Stimulated activated CD4-positive, alpha-beta T cell treated with anti-CD3 and anti-CD28 coated beads, Interleukin-15, amount 100 ng/mL, for 48 hours (primary cell): ENCODE data around the gene LRCH1.

Experiments
- DNase-seq, 2 donors: peaks; one replicate each; pipeline ENCODE4 v3.0.0-alpha.2; 2020; ENCODE audit warnings: low read depth in 2 of 2

LRCH1 gene

DNA sequence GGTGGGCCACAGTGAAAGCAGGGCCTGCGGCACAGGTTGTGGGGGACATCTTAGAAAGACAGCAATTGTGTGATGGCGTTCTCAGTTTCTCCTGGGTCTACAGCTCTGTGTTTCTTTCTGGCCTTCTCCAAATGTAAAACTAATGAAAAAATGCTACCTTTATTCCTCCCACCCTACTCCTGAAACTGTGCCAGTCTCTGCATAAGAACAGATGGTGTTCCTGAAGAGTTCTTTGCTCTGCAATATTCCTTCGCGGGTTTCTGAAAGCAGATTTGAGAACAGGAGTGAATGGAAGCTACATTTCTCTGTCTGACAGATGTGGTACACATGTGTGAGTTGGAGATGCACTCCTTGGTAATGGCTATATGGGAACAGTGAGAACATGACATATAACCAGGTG is 18.0 kb upstream of the LRCH1 start:
- DNase-seq = no peak

- no peak for DNase-seq
These were observed 17.1 kb upstream of the LRCH1 start for GRCh38 chr13:46535825-46536224.

GRCh38 chr13:46536341-46536740 is 16.6 kb upstream of the LRCH1 start:
- DNase-seq = no peak

DNA sequence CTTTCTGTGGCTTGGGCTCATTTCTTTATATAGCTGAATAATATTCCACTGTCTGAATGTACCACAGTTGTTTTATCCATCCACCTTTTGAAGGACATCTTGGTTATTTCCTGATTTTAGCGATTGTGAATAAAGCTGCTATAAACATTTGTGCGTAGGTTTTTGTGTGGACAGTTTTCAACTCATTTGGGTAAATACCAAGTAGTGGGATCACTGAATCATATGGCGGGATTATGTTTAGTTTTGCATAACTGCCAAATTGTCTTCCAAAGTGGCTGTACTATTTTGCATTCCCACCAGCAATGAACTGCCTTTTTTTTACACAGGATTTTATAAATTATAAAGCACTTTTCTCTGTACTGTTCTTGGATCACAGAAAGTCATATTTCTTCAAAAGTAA is 13.7 kb upstream of the LRCH1 start:
- no peak for DNase-seq

- no peak for DNase-seq
These were observed 11.8 kb upstream of the LRCH1 start for GRCh38 chr13:46541210-46541609.

DNA sequence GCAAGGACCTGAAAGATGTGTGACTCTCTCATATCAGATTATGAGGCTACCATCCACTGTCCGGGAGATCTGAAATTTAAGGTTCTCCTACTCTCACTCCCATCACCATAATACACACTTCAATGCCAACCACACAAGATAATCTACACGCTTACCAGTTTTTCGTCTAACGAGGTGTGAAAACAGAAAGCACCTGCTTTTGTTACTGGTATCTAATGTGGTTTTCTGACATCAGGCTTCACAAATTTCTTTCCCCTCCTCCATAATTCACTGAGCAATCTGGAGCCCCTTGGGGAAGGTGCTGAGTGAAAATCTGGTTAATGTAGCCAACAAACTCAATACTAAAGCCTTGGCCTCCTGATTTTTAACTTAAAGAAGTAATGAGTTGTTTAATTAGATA is 10.1 kb upstream of the LRCH1 start:
- DNase-seq = no peak

- no peak for DNase-seq
These were observed 9.7 kb upstream of the LRCH1 start for GRCh38 chr13:46543287-46543686.

DNA sequence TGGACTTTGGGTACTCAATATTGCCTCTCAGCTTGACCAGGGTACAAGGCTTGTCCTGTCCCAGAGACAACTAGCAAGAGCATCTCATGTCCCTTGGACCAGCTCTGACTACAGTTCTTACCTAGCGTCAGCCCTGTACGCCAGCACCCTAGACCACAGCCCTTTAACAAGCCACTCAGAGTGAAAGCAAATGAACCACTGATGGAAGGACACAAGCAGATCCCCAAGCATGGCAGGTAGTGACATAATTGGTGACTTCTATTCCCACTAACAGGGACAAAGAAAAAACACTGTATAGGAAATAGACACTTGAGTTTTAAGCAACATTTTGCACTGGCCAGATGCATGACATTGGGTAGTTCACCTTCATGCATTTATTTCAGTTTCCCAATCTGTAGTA is 8.8 kb upstream of the LRCH1 start:
- DNase-seq = no peak

GRCh38 chr13:46544811-46545210 is 8.2 kb upstream of the LRCH1 start:
- no peak for DNase-seq

GRCh38 chr13:46546084-46546768 is 6.7 kb upstream of the LRCH1 start:
- no peak for DNase-seq

DNA sequence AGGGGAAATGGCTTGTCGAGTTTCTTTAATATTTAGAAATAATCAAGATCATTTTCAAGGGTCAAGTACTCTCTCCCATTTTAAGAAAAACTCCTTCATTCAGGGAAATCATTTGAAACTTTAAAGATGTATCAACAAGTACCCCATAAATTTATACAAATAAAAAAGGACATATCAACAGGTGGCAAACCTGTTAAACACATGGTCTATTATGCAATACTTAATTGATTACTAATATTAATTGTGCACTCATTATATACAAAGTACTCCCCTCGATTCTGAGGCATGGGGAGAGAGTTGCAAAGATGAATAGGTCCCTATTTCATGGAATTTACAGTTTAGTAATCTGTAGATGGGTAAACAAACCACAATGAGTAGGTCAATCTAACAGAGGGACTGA is 2.1 kb upstream of the LRCH1 start:
- DNase-seq = no peak

DNA sequence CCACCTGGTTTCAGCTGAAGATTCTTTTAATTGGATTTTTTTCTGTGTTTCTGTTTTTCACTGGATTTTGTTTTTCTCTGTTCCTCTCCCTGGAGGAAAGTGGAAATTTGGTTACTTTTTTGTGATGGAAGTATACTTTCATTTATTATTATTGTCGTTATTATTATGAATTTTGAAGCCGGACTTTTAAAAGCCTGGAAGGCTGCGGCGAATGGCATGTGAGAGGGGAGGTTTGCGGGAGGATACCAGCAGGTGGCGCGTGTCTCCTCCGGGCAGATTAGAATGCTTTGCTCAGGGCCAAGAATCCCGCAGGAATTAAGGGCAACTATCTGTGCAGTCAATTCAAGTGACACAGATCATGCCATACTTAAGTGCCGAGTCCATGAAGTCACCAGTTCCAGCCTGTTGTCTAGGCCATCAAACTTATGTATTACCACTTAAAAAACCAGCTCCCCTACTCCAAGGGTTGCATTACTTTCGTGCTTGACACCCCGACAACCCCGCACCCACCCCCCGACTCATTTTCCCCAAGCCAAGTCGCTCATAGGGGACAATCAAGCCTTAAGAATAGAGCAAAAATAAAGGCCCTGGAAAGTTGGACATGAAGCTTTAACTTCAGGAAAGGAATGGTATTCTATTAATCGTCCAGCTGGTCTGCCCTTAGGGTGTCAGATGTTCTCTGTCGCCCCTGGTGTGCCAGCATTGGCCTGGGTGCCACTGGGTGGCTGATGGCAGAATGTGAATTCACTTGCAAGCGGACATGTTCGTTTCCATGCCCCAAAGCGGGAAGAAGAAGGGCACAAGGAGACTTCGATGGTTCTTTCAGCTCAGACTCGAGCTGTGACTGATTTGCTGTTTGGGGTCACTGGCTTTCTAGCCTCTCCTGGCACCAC is 1.3 kb upstream of the LRCH1 start:
- peak in 1 of 2 donors; percentile 40 for DNase-seq

GRCh38 chr13:46552303-46552682 is 677 bp upstream of the LRCH1 start:
- DNase-seq = no peak

DNA sequence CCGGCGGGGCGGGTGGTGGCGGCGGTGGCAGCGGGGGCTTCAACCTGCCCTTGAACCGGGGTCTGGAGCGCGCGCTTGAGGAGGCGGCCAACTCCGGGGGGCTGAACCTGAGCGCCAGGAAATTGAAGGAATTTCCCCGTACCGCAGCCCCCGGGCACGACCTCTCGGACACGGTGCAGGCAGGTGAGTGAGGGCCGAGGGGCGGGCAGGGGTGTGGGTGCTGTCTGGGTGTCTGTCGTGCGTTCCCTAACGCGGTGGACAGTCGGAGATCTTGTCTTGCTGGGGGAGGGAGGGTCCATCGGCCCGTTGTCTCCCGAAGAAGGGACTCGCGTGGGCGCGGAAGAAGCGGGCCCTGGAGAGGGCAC is 533 bp downstream of the LRCH1 start:
- no peak for DNase-seq

DNA sequence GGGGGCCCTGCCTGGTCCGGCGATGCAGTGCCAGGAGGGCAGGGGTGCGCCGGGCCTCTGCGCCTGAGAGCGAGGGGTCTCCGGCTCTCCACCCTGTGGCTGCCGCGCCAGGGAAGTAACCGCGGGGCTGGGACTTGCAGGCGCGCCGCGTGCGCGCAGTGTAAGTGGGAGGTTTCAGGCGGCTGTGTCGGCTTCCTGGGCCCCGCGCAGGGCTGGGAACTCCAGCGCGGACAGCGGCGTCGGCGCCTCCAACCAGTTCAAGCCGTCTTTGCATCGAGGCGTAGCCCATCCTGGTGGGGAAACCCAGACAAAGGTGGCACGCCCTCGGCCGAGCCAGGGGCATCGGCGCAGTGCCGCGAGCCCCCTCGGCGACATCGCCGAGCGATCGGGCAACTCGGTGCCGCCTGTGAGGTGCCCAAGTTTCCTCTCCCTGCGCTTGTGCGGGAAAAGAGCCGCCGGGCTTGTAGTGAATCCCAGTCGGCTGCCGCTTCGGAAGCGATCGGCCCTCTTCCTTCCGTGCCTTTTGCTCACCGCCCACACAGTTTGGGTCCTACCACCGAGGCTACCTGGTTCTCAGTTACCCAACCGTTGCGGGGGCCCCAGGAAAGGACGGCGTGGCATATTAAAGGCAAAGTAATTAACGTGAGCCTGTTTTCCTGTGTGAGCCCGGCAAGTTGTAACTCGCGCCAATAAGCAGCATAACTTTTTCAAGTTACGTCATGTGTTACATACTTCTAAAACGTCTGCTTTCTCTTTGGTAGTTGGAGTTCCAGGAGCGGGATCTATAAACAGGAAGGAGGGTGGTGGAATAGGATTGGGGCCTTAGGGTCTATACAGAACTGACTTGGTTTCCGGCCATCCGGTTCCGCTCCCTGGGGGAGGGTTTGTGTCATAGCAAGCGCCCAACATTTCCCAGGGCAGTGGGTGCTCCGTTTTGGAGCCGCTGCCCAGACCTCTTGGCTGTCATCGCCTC is 1.2 kb downstream of the LRCH1 start:
- peak; percentile 41 to 53 for DNase-seq

DNA sequence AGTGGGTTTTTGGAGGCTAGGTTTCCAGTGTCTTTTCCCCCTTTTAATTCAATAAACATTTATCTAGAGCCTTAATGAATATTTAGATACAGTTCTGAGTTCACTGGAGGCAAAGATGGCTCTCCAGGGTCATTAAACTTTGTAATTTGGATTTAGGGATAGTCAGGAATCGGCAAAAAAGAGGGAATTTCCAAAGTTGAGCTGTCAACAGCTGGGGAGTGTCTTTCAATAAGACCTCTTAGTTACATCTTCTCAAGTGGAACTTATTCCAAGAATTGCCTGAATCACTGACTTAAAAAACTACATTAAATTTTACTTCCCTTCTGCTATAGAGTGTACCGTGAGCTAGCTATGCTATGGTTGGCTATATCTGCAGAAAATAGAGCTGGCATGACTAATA is 2.0 kb downstream of the LRCH1 start:
- DNase-seq = no peak

- no peak for DNase-seq
These were observed 2.9 kb downstream of the LRCH1 start for GRCh38 chr13:46555722-46556417.

GRCh38 chr13:46556418-46556779 is 3.4 kb downstream of the LRCH1 start:
- DNase-seq = no peak

DNA sequence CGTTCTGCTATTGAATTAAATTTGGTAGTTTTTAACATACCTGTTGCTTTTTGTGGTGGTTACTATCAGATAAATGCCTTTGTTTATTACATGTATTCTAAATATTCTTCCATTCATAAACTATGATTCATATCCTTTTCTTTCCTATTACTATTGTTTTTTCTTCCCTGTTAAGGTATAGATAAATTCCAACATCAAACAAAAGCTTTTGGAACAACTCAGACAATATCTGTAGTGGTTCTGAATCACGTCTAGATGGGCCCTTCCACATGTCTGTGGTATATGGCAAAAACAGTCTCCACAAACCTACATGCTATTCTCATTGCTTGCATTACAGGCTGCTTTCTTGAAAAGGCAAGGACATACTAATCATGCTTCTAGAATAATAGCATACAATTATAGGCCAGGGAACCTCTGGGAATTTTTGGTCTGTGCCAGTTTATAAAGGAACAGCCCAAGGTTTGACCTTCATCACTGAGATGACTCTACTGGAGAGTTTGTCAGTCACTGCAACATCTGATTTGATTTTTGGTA is 6.4 kb downstream of the LRCH1 start:
- DNase-seq = no peak

DNA sequence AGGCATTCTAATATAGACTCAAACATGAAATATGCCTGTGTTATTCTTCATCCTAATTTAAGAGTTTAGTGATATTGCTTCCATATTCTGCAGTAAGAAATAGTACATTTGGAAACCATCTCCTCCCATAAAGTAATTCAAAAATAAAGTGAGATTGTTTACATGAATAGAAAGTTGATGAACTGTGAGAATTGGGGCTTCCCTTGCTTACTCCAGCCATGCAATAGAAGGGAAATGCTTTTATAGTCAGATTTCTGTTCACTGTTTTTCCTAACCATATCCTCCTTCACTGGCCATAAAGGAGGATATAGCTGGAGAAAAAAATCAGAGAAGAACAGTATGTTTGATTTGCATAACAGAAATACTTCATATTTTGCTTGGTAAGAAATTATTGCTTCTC is 7.8 kb downstream of the LRCH1 start:
- DNase-seq = no peak

GRCh38 chr13:46561286-46561685 is 8.3 kb downstream of the LRCH1 start:
- no peak for DNase-seq
